Panc1 (cell line): ENCODE data around the gene BSX.

Source experiments
- CTCF ChIP-seq: fragments of 450-650 bp; IDR thresholded peaks from 2 replicates; pipeline ENCODE4 v1.5.1; 2017; ENCODE audit warnings: mild to moderate bottlenecking
- POLR2AphosphoS5 ChIP-seq: IDR thresholded peaks from 2 replicates; pipeline ENCODE4 v1.6.1; 2012; ENCODE audit warnings: mild to moderate bottlenecking, low read depth, low read length, moderate library complexity
- REST ChIP-seq, 2 experiments: IDR thresholded peaks; 2 replicates each; pipeline ENCODE4 v1.6.1; 2011 to 2012; ENCODE audit warnings: low read depth in 2 of 2, control low read depth in 1 of 2, low read length in 1 of 2, mild to moderate bottlenecking in 1 of 2, moderate library complexity in 1 of 2; ENCODE audit not compliant: insufficient read depth in 1 of 2

GRCh38 chr11:122933416-122933815, 48.2 kb downstream of the BSX start:
- TF ChIP-seq CTCF (no peak), POLR2AphosphoS5 (no peak), REST (IDR thresholded peaks at IDR 0.05; ENCODE audit: insufficient read depth in 1 of 2, low read depth in 2 of 2, low read length in 1 of 2) (no peak)
